SK-N-SH (cell line): ENCODE results near the gene FXYD5. TPM values are rescaled to one million over a fixed set of nuclear protein-coding genes. Genes with fewer than 3 reads are reported as not detected.

ENCODE experiments used
- CTCF ChIA-PET: fragments of 300-600, 350-600 bp; formaldehyde crosslinking; extraction: SDS; loops from one replicate; lab custom pipeline; 2021; lab: Yijun Ruan, JAX
- POLR2A ChIA-PET: fragments of 350-600 bp; sonication (Branson Sonifier 250); formaldehyde crosslinking; extraction: SDS; loops from one replicate; lab custom pipeline; 2020; ENCODE audit warnings: antibody characterized with exemption, inconsistent platforms; lab: Yijun Ruan, JAX
- DNase-seq: peaks from one replicate; pipeline ENCODE4 v3.0.0; 2012
- H2AFZ ChIP-seq: fragments of 200-600 bp; sonication (generic); 2 replicates; pipeline ENCODE4 v1.8.1; 2016; ENCODE audit warnings: antibody characterized with exemption, mild to moderate bottlenecking, low read depth
- H3F3A ChIP-seq: fragments of 200-600 bp; sonication (generic); replicated peaks from 2 replicates; pipeline ENCODE3; 2016; ENCODE audit warnings: antibody characterized with exemption, mild to moderate bottlenecking; ENCODE audit not compliant: insufficient read depth
- H3K27ac ChIP-seq, 2 experiments: fragments of 200-500 bp in 1 of 2; fragments of 200-600 bp in 1 of 2; sonication (Bioruptor generic) in 1 of 2; sonication (generic), shearing (Covaris generic) in 1 of 2; 2 replicates each; pipeline versions ENCODE4 v1.5.1 to v1.6.1; 2014 to 2016; ENCODE audit warnings: low read depth in 2 of 2, inconsistent platforms in 1 of 2, low read length in 1 of 2, mild to moderate bottlenecking in 1 of 2, mixed read lengths in 1 of 2
- H3K27me3 ChIP-seq: fragments of 200-600 bp; sonication (generic), shearing (Covaris generic); 2 replicates; pipeline ENCODE4 v1.6.1; 2016; ENCODE audit warnings: mixed run types; ENCODE audit not compliant: insufficient read depth
- H3K36me3 ChIP-seq, 2 experiments: fragments of 200-500 bp in 1 of 2; fragments of 200-600 bp in 1 of 2; sonication (Bioruptor generic) in 1 of 2; sonication (generic) in 1 of 2; replicated peaks in 1 of 2; 2 replicates each; pipeline versions ENCODE3 to v1.5.1; 2014 to 2016; ENCODE audit warnings: low read length in 1 of 2, mild to moderate bottlenecking in 1 of 2; ENCODE audit not compliant: insufficient read depth in 2 of 2, control insufficient read depth in 1 of 2
- H3K4me1 ChIP-seq, 2 experiments: fragments of 200-500 bp in 1 of 2; fragments of 200-600 bp in 1 of 2; sonication (Bioruptor generic) in 1 of 2; sonication (generic), shearing (Covaris generic) in 1 of 2; 2 replicates each; pipeline versions ENCODE4 v1.5.1 to v1.6.1; 2014 to 2016; ENCODE audit warnings: low read depth in 1 of 2, low read length in 1 of 2, mixed run types in 1 of 2; ENCODE audit not compliant: insufficient read depth in 2 of 2, control insufficient read depth in 1 of 2
- H3K4me2 ChIP-seq: fragments of 200-600 bp; sonication (generic), shearing (Covaris generic); 2 replicates; pipeline ENCODE4 v1.6.1; 2017; ENCODE audit warnings: mixed run types
- H3K4me3 ChIP-seq, 2 experiments: fragments of 200-500 bp in 1 of 2; fragments of 200-600 bp in 1 of 2; sonication (Bioruptor generic) in 1 of 2; sonication (generic), shearing (Covaris generic) in 1 of 2; 2 replicates each; pipeline versions ENCODE4 v1.5.1 to v1.8.1; 2014 to 2016; ENCODE audit warnings: low read depth in 2 of 2, inconsistent platforms in 1 of 2, low read length in 1 of 2, mild to moderate bottlenecking in 1 of 2, mixed read lengths in 1 of 2, moderate library complexity in 1 of 2
- H3K79me2 ChIP-seq: fragments of 200-600 bp; sonication (generic); 2 replicates; pipeline ENCODE4 v1.8.1; 2017; ENCODE audit warnings: mild to moderate bottlenecking; ENCODE audit not compliant: insufficient read depth
- H3K9ac ChIP-seq: fragments of 200-600 bp; sonication (generic); 2 replicates; pipeline ENCODE4 v1.6.1; 2017; ENCODE audit warnings: mixed run types
- H3K9me2 ChIP-seq: fragments of 200-600 bp; sonication (generic); 2 replicates; pipeline ENCODE4 v1.6.1; 2017; ENCODE audit warnings: mixed run types
- H3K9me3 ChIP-seq: fragments of 200-600 bp; sonication (generic); 2 replicates; pipeline ENCODE4 v1.6.1; 2017; ENCODE audit warnings: mixed run types, mild to moderate bottlenecking, moderate library complexity
- H4K20me1 ChIP-seq: fragments of 200-600 bp; sonication (generic); 2 replicates; pipeline ENCODE4 v1.6.1; 2017; ENCODE audit warnings: mild to moderate bottlenecking, mixed run types; ENCODE audit not compliant: insufficient read depth
- ELF1 ChIP-seq: IDR thresholded peaks from 2 replicates; pipeline ENCODE4 v1.4.0; 2012
- FOXJ3 ChIP-seq: sonication (generic); formaldehyde crosslinking; IDR thresholded peaks from 2 replicates; pipeline ENCODE4 v1.5.1; 2020; ENCODE audit warnings: mild to moderate bottlenecking, missing genetic modification reagents
- FOXM1 ChIP-seq: IDR thresholded peaks from 2 replicates; pipeline ENCODE4 v1.4.0; 2012; ENCODE audit warnings: low read depth, mild to moderate bottlenecking
- GABPA ChIP-seq: IDR thresholded peaks from 2 replicates; pipeline ENCODE4 v1.4.0; 2012; ENCODE audit warnings: low read depth, mild to moderate bottlenecking
- MEF2A ChIP-seq: IDR thresholded peaks from 2 replicates; pipeline ENCODE4 v1.4.0; 2012; ENCODE audit warnings: low read depth, borderline replicate concordance
- POLR2AphosphoS5 ChIP-seq: IDR thresholded peaks from 2 replicates; pipeline ENCODE4 v1.6.1; 2012; ENCODE audit warnings: low read depth, low read length
- RXRA ChIP-seq: IDR thresholded peaks from 2 replicates; pipeline ENCODE4 v1.4.0; 2012; ENCODE audit warnings: low read depth, mild to moderate bottlenecking, borderline replicate concordance
- SMC3 ChIP-seq: IDR thresholded peaks from 2 replicates; pipeline ENCODE4 v1.6.1; 2012; ENCODE audit warnings: low read depth, low read length, improper control_type of control experiment
- TAF1 ChIP-seq: IDR thresholded peaks from 2 replicates; pipeline ENCODE4 v1.6.1; 2012; ENCODE audit warnings: low read depth, mild to moderate bottlenecking, low read length, moderate library complexity, borderline replicate concordance
- TCF12 ChIP-seq: IDR thresholded peaks from 2 replicates; pipeline ENCODE4 v1.4.0; 2012
- TEAD4 ChIP-seq: IDR thresholded peaks from 2 replicates; pipeline ENCODE4 v1.4.0; 2012; ENCODE audit warnings: mild to moderate bottlenecking, borderline replicate concordance; ENCODE audit not compliant: insufficient read depth
- WGBS: methylation state at CpG from one replicate; pipeline ENCODE4 v1.1.6; 2017; ENCODE audit warnings: low lambda C conversion rate; 5-methylcytosine and 5-hydroxymethylcytosine counted together
- polyA plus RNA-seq, 3 experiments: library from polyadenylated mRNA; depleted of rRNA; stranded (reverse); fragments of >200 nt; gene quantifications; 2 replicates each; pipeline ENCODE4 v1.2.3, GENCODE V29; 2012
- TF ChIP-seq, protein P1 (sequence below): IDR thresholded peaks from 2 replicates; pipeline ENCODE4 v1.4.0; 2012; ENCODE audit warnings: low read depth
- TF ChIP-seq, protein P2 (sequence below): fragments of 200-600 bp; sonication (generic); IDR thresholded peaks from 2 replicates; pipeline ENCODE4 v1.6.1; 2017; ENCODE audit warnings: antibody characterized with exemption, mild to moderate bottlenecking, moderate library complexity

The FXYD5 gene
- polyA plus RNA-seq, 1 of the 3 experiments (the other 2 are of a cell fraction): 195 TPM

DNA sequence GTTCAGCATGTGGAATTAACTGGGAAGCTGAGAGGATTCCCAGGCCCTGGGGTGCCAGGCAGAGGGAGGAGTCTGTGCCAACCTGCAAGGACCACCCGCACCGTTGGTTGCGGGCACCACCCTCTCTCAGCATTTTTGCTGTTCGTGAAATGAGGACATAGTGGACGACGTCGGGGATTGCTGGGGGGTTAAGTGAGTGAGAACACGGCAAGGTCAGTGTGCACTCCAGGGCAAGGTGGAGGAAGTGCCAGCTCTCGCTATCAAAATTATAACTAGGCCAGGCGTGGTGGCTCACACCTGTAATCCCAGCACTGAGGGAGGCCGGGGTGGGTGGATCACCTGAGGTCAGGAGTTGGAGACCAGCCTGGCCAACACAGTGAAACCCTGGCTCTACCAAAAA, 36.7 kb upstream of the FXYD5 start:
- Histone ChIP-seq H3F3A (no peaks in the 10 kb centered on the region), H3K79me2 (no peaks in the 10 kb centered on the region)
- CTCF ChIA-PET: interaction anchor here (2.0 to 3.9 kb wide), 2 partner anchors 18 to 51 kb away, joined by 13 to 66 read pairs; partner anchors contain the start of genes FXYD1 and LGI4

DNA sequence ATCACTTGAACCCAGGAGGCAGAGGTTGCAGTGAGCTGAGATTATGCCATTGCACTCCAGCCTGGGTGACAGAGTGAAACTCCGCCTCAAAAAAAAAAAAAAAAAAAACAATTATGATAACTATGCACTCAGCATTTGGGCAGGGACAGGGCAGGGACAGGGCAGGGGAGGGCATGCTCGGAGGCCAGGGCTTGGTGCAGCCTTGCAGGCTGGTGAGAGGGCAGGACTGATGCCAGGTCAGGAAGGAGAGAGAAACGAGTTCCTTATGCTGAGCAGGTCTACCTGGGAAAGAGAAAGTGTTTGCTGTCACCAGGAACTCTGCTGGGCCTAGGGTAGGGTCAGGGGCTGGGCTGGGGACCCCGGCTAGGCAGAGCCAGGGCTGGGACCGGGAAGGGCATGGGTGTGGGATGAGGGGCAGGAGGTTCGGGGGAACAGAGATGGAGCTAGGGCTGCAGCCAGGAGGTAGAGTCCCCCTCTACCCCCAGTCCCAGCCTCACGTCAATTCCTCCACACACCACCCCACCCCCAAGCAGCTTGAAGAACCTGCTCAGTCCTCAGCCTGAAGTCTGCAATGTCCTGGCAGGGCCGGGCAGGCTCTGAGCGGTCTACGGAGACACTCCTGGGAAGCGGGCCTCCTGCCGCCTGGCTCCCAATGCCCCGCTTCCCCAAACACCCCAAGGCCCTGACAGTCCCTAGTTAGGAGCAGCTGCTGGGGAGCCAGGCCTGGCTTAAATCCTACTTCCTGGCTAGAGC, 36.1 kb upstream of the FXYD5 start:
- Histone ChIP-seq H3K27ac (no peak overlapping the region), H2AFZ (no peak overlapping the region), H3K9ac (no peak overlapping the region), H3K79me2 (no peaks in the 10 kb centered on the region), H3K9me3 (no peaks in the 10 kb centered on the region), H4K20me1 (no peaks in the 10 kb centered on the region), H3K9me2 (no peaks in the 10 kb centered on the region), H3F3A (no peaks in the 10 kb centered on the region), H3K4me3 (no peak overlapping the region), H3K4me1 (peaks cover 0 to 8% of the 10 kb centered on the region in 2 experiments; a peak in 1 of 4 replicates), H3K36me3 (no peaks in the 10 kb centered on the region), H3K27me3 (no peaks in the 10 kb centered on the region; the same call in 1 of the 2 replicates), H3K4me2 (no peak overlapping the region)
- POLR2A ChIA-PET: no interaction called here
- WGBS: 73% methylated on average over 6 of the region's 13 CpGs
- CTCF ChIA-PET: interaction anchor here (1.7 to 2.8 kb wide), 3 partner anchors 17 to 52 kb away, joined by 9 to 14 read pairs (median 12); partner anchors contain the start of genes FXYD7 and LGI4
- DNase-seq: no peak
- no peak for TF ChIP-seq TEAD4
- TF ChIP-seq TCF12: no peak
- TF ChIP-seq GABPA: no peak

More for the DNA sequence above, 36.7 kb upstream of the FXYD5 start:
- Histone ChIP-seq H3K4me2 (no peak overlapping the region), H3K9me3 (no peaks in the 10 kb centered on the region), H3K4me1 (peaks cover 0 to 8% of the 10 kb centered on the region in 2 experiments; a peak in 1 of 4 replicates), H3K36me3 (no peaks in the 10 kb centered on the region)
- no peak for TF ChIP-seq FOXJ3 (CRISPR knock-in tag)
- TF ChIP-seq ELF1: no peak
- no peak for TF ChIP-seq SMC3
- TF ChIP-seq GABPA: no peak
- TF ChIP-seq, protein P1, sequence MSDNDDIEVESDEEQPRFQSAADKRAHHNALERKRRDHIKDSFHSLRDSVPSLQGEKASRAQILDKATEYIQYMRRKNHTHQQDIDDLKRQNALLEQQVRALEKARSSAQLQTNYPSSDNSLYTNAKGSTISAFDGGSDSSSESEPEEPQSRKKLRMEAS: no peak
- no peak for TF ChIP-seq TAF1
- no peak for TF ChIP-seq RXRA
- no peak for TF ChIP-seq FOXM1
- no peak for TF ChIP-seq POLR2AphosphoS5
- no peak for TF ChIP-seq MEF2A
- TF ChIP-seq, protein P2, sequence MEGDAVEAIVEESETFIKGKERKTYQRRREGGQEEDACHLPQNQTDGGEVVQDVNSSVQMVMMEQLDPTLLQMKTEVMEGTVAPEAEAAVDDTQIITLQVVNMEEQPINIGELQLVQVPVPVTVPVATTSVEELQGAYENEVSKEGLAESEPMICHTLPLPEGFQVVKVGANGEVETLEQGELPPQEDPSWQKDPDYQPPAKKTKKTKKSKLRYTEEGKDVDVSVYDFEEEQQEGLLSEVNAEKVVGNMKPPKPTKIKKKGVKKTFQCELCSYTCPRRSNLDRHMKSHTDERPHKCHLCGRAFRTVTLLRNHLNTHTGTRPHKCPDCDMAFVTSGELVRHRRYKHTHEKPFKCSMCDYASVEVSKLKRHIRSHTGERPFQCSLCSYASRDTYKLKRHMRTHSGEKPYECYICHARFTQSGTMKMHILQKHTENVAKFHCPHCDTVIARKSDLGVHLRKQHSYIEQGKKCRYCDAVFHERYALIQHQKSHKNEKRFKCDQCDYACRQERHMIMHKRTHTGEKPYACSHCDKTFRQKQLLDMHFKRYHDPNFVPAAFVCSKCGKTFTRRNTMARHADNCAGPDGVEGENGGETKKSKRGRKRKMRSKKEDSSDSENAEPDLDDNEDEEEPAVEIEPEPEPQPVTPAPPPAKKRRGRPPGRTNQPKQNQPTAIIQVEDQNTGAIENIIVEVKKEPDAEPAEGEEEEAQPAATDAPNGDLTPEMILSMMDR: no peak
- TF ChIP-seq, all 33 proteins: peak for 0
- POLR2A ChIA-PET: no interaction called here
- H3K27me3 ChIP-seq: no peaks in the 10 kb centered on the region; the same call in 1 of the 2 replicates
- no peak overlapping the region for H3K27ac ChIP-seq
- no peak overlapping the region for H2AFZ ChIP-seq
- H4K20me1 ChIP-seq: no peaks in the 10 kb centered on the region
- no peak for DNase-seq
- no peaks in the 10 kb centered on the region for H3K9me2 ChIP-seq
- H3K4me3 ChIP-seq: no peak overlapping the region
- 82% methylated on average over 11 of the region's 11 CpGs for WGBS
- H3K9ac ChIP-seq: no peak overlapping the region
